Prostate gland (tissue), 2 donors: Measurements from ENCODE around the gene POLE.

Experiments
- CTCF ChIP-seq, 4 experiments: fragments of 200-600 bp in 2 of 4; fragments of 450-650 bp in 2 of 4; sonication (generic) in 2 of 4; IDR thresholded peaks; 1 replicate in 3 of 4; 2 replicates in 1 of 4; pipeline ENCODE4 v1.5.1; 2016 to 2019; ENCODE audit warnings: antibody characterized with exemption in 4 of 4, mild to moderate bottlenecking in 2 of 4, moderate library complexity in 2 of 4
- POLR2A ChIP-seq: fragments of 450-650 bp; IDR thresholded peaks from one replicate; pipeline ENCODE4 v1.6.1; 2016; ENCODE audit warnings: antibody characterized with exemption, mild to moderate bottlenecking

GRCh38 chr12:132647858-132648257 lies 39.3 kb downstream of the POLE start:
- TF ChIP-seq CTCF (IDR thresholded peaks at IDR 0.05), result no peak
- no peak for TF ChIP-seq POLR2A
